ENCODE measurements around the gene NME3. TPM values are rescaled to one million over a fixed set of nuclear protein-coding genes. Genes with fewer than 3 reads are reported as not detected.

The NME3 gene
- total RNA-seq, 1 experiment from 2014 or later: 12.9 TPM

- DNase-seq (ENCODE audit: low read depth, low spot score): no peak
- in situ Hi-C loops (cut with HindIII; ENCODE audit: low pct_unique_long_range_greater_than_20kb, low sequenced_read_pairs): no loop called here
Observed at GRCh38 chr16:1763521-1764511, 7.5 kb downstream of the NME3 start.

GRCh38 chr16:1762879-1763520 is 8.3 kb downstream of the NME3 start:
- in situ Hi-C loops (cut with HindIII; ENCODE audit: low pct_unique_long_range_greater_than_20kb, low sequenced_read_pairs): no loop called here
- DNase-seq (ENCODE audit: low read depth, low spot score): no peak

GRCh38 chr16:1762196-1762878 is 9.0 kb downstream of the NME3 start:
- DNase-seq (ENCODE audit: low read depth, low spot score): no peak
- in situ Hi-C loops (cut with HindIII; ENCODE audit: low pct_unique_long_range_greater_than_20kb, low sequenced_read_pairs): no loop called here

GRCh38 chr16:1761751-1762150 is 9.6 kb downstream of the NME3 start:
- in situ Hi-C loops (cut with HindIII; ENCODE audit: low pct_unique_long_range_greater_than_20kb, low sequenced_read_pairs): no loop called here
- DNase-seq (ENCODE audit: low read depth, low spot score): no peak

GRCh38 chr16:1760911-1761310 is 10.4 kb downstream of the NME3 start:
- in situ Hi-C loops (cut with HindIII; ENCODE audit: low pct_unique_long_range_greater_than_20kb, low sequenced_read_pairs): no loop called here
- DNase-seq (ENCODE audit: low read depth, low spot score): no peak

GRCh38 chr16:1759511-1759910 is 11.8 kb downstream of the NME3 start:
- DNase-seq (ENCODE audit: low read depth, low spot score): no peak
- in situ Hi-C loops (cut with HindIII; ENCODE audit: low pct_unique_long_range_greater_than_20kb, low sequenced_read_pairs): no loop called here

GRCh38 chr16:1758923-1759322 is 12.4 kb downstream of the NME3 start:
- DNase-seq (ENCODE audit: low read depth, low spot score): no peak
- in situ Hi-C loops (cut with HindIII; ENCODE audit: low pct_unique_long_range_greater_than_20kb, low sequenced_read_pairs): no loop called here

- in situ Hi-C loops (cut with HindIII; ENCODE audit: low pct_unique_long_range_greater_than_20kb, low sequenced_read_pairs): no loop called here
- no peak for DNase-seq (ENCODE audit: low read depth, low spot score)
Observed at GRCh38 chr16:1757714-1758461, 13.5 kb downstream of the NME3 start.

- in situ Hi-C loops (cut with HindIII; ENCODE audit: low pct_unique_long_range_greater_than_20kb, low sequenced_read_pairs): no loop called here
- DNase-seq (ENCODE audit: low read depth, low spot score): no peak
Observed at GRCh38 chr16:1754204-1754603, 17.1 kb downstream of the NME3 start.

GRCh38 chr16:1752853-1753252 is 18.5 kb downstream of the NME3 start:
- in situ Hi-C loops (cut with HindIII; ENCODE audit: low pct_unique_long_range_greater_than_20kb, low sequenced_read_pairs): no loop called here
- no peak for DNase-seq (ENCODE audit: low read depth, low spot score)

GRCh38 chr16:1751946-1752345 is 19.4 kb downstream of the NME3 start:
- in situ Hi-C loops (cut with HindIII; ENCODE audit: low pct_unique_long_range_greater_than_20kb, low sequenced_read_pairs): no loop called here
- no peak for DNase-seq (ENCODE audit: low read depth, low spot score)

GRCh38 chr16:1749152-1750117 is 21.9 kb downstream of the NME3 start:
- no peak for DNase-seq (ENCODE audit: low read depth, low spot score)
- in situ Hi-C loops (cut with HindIII; ENCODE audit: low pct_unique_long_range_greater_than_20kb, low sequenced_read_pairs): no loop called here

GRCh38 chr16:1747934-1748333 is 23.4 kb downstream of the NME3 start:
- in situ Hi-C loops (cut with HindIII; ENCODE audit: low pct_unique_long_range_greater_than_20kb, low sequenced_read_pairs): no loop called here
- DNase-seq (ENCODE audit: low read depth, low spot score): no peak

- in situ Hi-C loops (cut with HindIII; ENCODE audit: low pct_unique_long_range_greater_than_20kb, low sequenced_read_pairs): no loop called here
Observed at GRCh38 chr16:1746693-1747195, 24.6 kb downstream of the NME3 start.

GRCh38 chr16:1745900-1746692 is 25.2 kb downstream of the NME3 start:
- no peak for DNase-seq (ENCODE audit: low read depth, low spot score)
- in situ Hi-C loops (cut with HindIII; ENCODE audit: low pct_unique_long_range_greater_than_20kb, low sequenced_read_pairs): no loop called here

More at GRCh38 chr16:1746693-1747195, 24.6 kb downstream of the NME3 start:
- DNase-seq (ENCODE audit: low read depth, low spot score): no peak

All from SK-MEL-5 (cell line).